Endothelial cell of umbilical vein (primary cell): Measurements from ENCODE around the gene RBMS1. TPM values are rescaled to one million over a fixed set of nuclear protein-coding genes. Genes with fewer than 3 reads are reported as not detected.

Experiments
- BruUV-seq: library from RNA; stranded (reverse); fragments of 400-500 nt; replicated peaks from 2 replicates; lab custom pipeline; 2021; lab: Mats Ljungman, UMichigan
- CTCF ChIA-PET: fragments of 300-600, 350-600 bp; sonication (Branson Sonifier 250); formaldehyde crosslinking; loops from one replicate; lab custom pipeline; 2021; ENCODE audit warnings: antibody characterized with exemption, inconsistent platforms; lab: Charles Lee
- POLR2A ChIA-PET: fragments of 300-600, 350-600 bp; sonication (Branson Sonifier 250); formaldehyde crosslinking; loops from one replicate; lab custom pipeline; 2021; ENCODE audit warnings: antibody characterized with exemption, inconsistent platforms; lab: Charles Lee
- DNase-seq: peaks from one replicate; pipeline ENCODE4 v3.0.0-alpha.2; 2011; ENCODE audit warnings: low read depth, low spot score
- FAIRE-seq: peaks from 2 replicates; lab custom pipeline; 2011; peaks lifted over from hg19 to GRCh38; lab: Jason Lieb, UNC
- H2AFZ ChIP-seq: 2 replicates; pipeline ENCODE4 v1.6.0; 2012; ENCODE audit warnings: low read depth, low read length, control low read depth, inconsistent platforms
- H3K27ac ChIP-seq: 2 replicates; pipeline ENCODE4 v1.5.1; 2011; ENCODE audit warnings: low read depth, mild to moderate bottlenecking, control low read depth, low read length, moderate library complexity; ENCODE audit not compliant: insufficient read depth
- H3K27me3 ChIP-seq, 2 experiments: 2 replicates each; pipeline versions ENCODE4 v1.6.0 to v1.6.1; 2011; ENCODE audit warnings: low read length in 2 of 2, mixed read lengths in 1 of 2; ENCODE audit not compliant: control insufficient read depth in 2 of 2, insufficient read depth in 2 of 2
- H3K36me3 ChIP-seq, 2 experiments: 2 replicates in 1 of 2; 3 replicates in 1 of 2; pipeline ENCODE4 v1.5.1; 2011; ENCODE audit warnings: low read length in 2 of 2, mild to moderate bottlenecking in 1 of 2, moderate library complexity in 1 of 2; ENCODE audit not compliant: control insufficient read depth in 2 of 2, insufficient read depth in 2 of 2; ENCODE audit errors: extremely low read depth in 1 of 2
- H3K4me1 ChIP-seq: 3 replicates; pipeline ENCODE4 v1.5.1; 2011; ENCODE audit warnings: mild to moderate bottlenecking, low read length; ENCODE audit not compliant: control insufficient read depth, insufficient read depth; ENCODE audit errors: extremely low read depth
- H3K4me2 ChIP-seq: 2 replicates; pipeline ENCODE4 v1.6.1; 2011; ENCODE audit warnings: low read length, control low read depth, mixed read lengths; ENCODE audit not compliant: insufficient read depth
- H3K4me3 ChIP-seq, 3 experiments: fragments of 200-600 bp in 1 of 3; sonication (generic), shearing (Covaris generic) in 1 of 3; replicated peaks in 1 of 3; 2 replicates each; pipeline ENCODE4 v1.5.1; 2011 to 2016; ENCODE audit warnings: control low read depth in 3 of 3, low read length in 3 of 3, mild to moderate bottlenecking in 2 of 3, inconsistent platforms in 1 of 3, low read depth in 1 of 3, moderate library complexity in 1 of 3; ENCODE audit not compliant: insufficient read depth in 1 of 3
- H3K79me2 ChIP-seq: 2 replicates; pipeline ENCODE4 v1.6.0; 2012; ENCODE audit warnings: low read length, inconsistent platforms; ENCODE audit not compliant: control insufficient read depth, insufficient read depth
- H3K9ac ChIP-seq: replicated peaks from 2 replicates; pipeline ENCODE3; 2011; ENCODE audit warnings: low read length, control low read depth; ENCODE audit not compliant: insufficient read depth; ENCODE audit errors: extremely low read depth
- H3K9me1 ChIP-seq: replicated peaks from 3 replicates; pipeline ENCODE4 v1.6.0; 2011; ENCODE audit warnings: mild to moderate bottlenecking, low read length; ENCODE audit not compliant: control insufficient read depth, insufficient read depth; ENCODE audit errors: extremely low read depth
- H3K9me3 ChIP-seq: replicated peaks from 2 replicates; pipeline ENCODE4 v1.5.1; 2012; ENCODE audit warnings: low read length, inconsistent platforms; ENCODE audit not compliant: control insufficient read depth, insufficient read depth
- H4K20me1 ChIP-seq: replicated peaks from 2 replicates; pipeline ENCODE3; 2011; ENCODE audit warnings: mild to moderate bottlenecking, low read length; ENCODE audit not compliant: control insufficient read depth, insufficient read depth; ENCODE audit errors: extremely low read depth
- EZH2 ChIP-seq: IDR thresholded peaks from 2 replicates; pipeline ENCODE4 v1.6.1; 2012; ENCODE audit warnings: borderline replicate concordance, low read depth, mild to moderate bottlenecking, moderate library complexity, low read length, inconsistent platforms; ENCODE audit not compliant: severe bottlenecking
- FOS ChIP-seq: IDR thresholded peaks from 2 replicates; pipeline ENCODE4 v1.6.1; 2011; ENCODE audit warnings: mild to moderate bottlenecking, low read length, moderate library complexity, borderline replicate concordance; ENCODE audit not compliant: insufficient read depth
- GATA2 ChIP-seq: IDR thresholded peaks from 2 replicates; pipeline ENCODE4 v1.7.0; 2011; ENCODE audit warnings: low read depth, mild to moderate bottlenecking, moderate library complexity, mixed read lengths, low read length; ENCODE audit not compliant: insufficient read length, insufficient read depth
- JUN ChIP-seq: IDR thresholded peaks from 2 replicates; pipeline ENCODE4 v1.6.1; 2011; ENCODE audit warnings: borderline replicate concordance, low read depth; ENCODE audit not compliant: insufficient read length, insufficient read depth
- MAX ChIP-seq: IDR thresholded peaks from 2 replicates; pipeline ENCODE4 v1.6.1; 2011; ENCODE audit not compliant: insufficient read depth, insufficient read length
- MYC ChIP-seq: IDR thresholded peaks from one replicate; pipeline ENCODE4 v1.6.1; 2011; ENCODE audit warnings: mild to moderate bottlenecking, low read depth, low read length
- POLR2A ChIP-seq: IDR thresholded peaks from 2 replicates; pipeline ENCODE4 v1.6.1; 2012; ENCODE audit warnings: low read depth, mild to moderate bottlenecking, control low read depth, low read length
- POLR2AphosphoS5 ChIP-seq: IDR thresholded peaks from 2 replicates; pipeline ENCODE4 v1.6.1; 2012; ENCODE audit warnings: low read depth, mild to moderate bottlenecking, control low read depth, low read length, moderate library complexity; ENCODE audit not compliant: insufficient read depth
- dilution Hi-C: fragments of 300-500 bp; cut with MboI; formaldehyde crosslinking; loops from one replicate; pipeline ENCODE4 v1.15.0; 2019; ENCODE audit warnings: low sequenced_read_pairs; ENCODE audit not compliant: extremely low pct_ligation_motif_present
- intact Hi-C: fragments of 100-400 bp; cut with micrococcal nuclease; formaldehyde crosslinking; loops from one replicate; pipeline ENCODE4 v1.10.0; 2022
- polyA plus RNA-seq, 4 experiments: library from polyadenylated mRNA; depleted of rRNA in 3 of 4; stranded (reverse) in 3 of 4; unstranded in 1 of 4; fragments of >200 nt; gene quantifications; 2 replicates each; pipeline versions ENCODE4 v1.2.1 to v1.2.3, GENCODE V29; 2011 to 2012; ENCODE audit warnings: missing spikeins in 1 of 4
- total RNA-seq: library from RNA; stranded (reverse); gene quantifications from 2 replicates; pipeline ENCODE4 v1.2.3, GENCODE V29; 2021

The RBMS1 gene
- total and polyA plus RNA-seq, 2 donors (not counting 3 experiments of a cell fraction or from before 2014, with no cell fraction given): 60.0 to 93.3 TPM

- H2AFZ ChIP-seq: no peak overlapping the region
- H3K9me1 ChIP-seq: no peaks in the 10 kb centered on the region
- TF ChIP-seq MYC (no peak), MAX (no peak), EZH2 (no peak), GATA2 (no peak), JUN (no peak), POLR2A (no peak), FOS (no peak), POLR2AphosphoS5 (no peak)
- no peaks in the 10 kb centered on the region for H3K79me2 ChIP-seq
- no peak for FAIRE-seq
- BruUV-seq: no TSS peak
- DNase-seq: no peak
- intact Hi-C loops: loop anchor here (10.0 kb wide), 1 partner anchor 135 kb away; no protein-coding TSS in a partner anchor
- H3K27me3 ChIP-seq: no peaks in the 10 kb centered on the region
- dilution Hi-C loops: no loop called here
- POLR2A ChIA-PET: no interaction called here
- no peak overlapping the region for H3K4me3 ChIP-seq
- no peak overlapping the region for H3K4me2 ChIP-seq
- H4K20me1 ChIP-seq: no peaks in the 10 kb centered on the region
- H3K27ac ChIP-seq: no peak overlapping the region
- no peaks in the 10 kb centered on the region for H3K36me3 ChIP-seq
- peaks cover 7% of the 10 kb centered on the region for H3K4me1 ChIP-seq
- H3K9ac ChIP-seq: no peak overlapping the region
- CTCF ChIA-PET: interaction anchor here (1.1 to 1.6 kb wide), 2 partner anchors 20 to 754 kb away, joined by 3 to 5 read pairs; no protein-coding TSS in a partner anchor
- no peaks in the 10 kb centered on the region for H3K9me3 ChIP-seq
Observed at GRCh38 chr2:160249876-160250275, 243.7 kb downstream of the RBMS1 start.
